ENCODE results near the gene GUCY1A2.

Gene GUCY1A2

DNA sequence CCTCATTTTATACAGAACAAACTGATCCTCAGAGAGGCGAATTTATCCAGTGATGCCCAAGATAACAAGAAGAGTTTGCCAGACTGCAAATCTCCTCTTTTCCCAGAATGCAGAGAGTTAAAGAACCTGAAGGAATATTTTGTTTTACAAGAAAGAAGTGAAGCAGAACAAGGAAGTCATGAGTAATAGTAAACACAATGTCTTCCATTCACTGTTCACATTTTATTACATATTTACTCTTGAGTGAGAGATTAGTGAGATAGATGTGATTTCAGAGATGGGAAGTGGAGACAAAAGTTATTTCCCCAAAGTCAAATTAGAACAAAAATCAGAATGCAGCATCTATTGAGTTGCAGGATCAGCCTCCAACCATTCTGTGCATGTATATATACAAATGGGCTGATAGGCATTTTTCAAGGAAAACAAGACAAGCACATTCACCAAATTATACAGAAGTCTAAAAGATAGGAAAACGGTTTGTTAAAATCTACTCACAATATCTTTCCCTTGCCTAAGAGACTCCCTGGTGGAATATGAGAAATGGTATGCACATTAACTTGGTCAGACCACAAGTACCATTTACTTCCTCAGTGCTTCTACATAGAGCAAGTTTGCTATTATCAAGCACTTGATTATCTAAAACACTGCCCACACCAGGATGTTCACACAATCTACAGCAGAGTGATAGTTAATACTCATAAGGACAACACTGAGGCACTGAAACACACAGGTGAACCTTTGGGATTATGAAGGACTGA is 12.0 kb downstream of the GUCY1A2 start:
- Histone ChIP-seq H3K27me3 (ENCODE audit: control insufficient read depth in 2 of 2, insufficient read depth in 2 of 2, low read length in 2 of 2) (no peaks in the 10 kb centered on the region), H3K36me3 (ENCODE audit: control insufficient read depth in 2 of 2, insufficient read depth in 2 of 2, low read length in 2 of 2) (no peaks in the 10 kb centered on the region), H3K4me1 (ENCODE audit: control insufficient read depth in 2 of 2, insufficient read depth in 2 of 2, low read length in 2 of 2) (no peaks in the 10 kb centered on the region), H3K9ac (ENCODE audit: low read depth in 1 of 2, low read length in 2 of 2) (no peak overlapping the region), H3K4me3 (ENCODE audit: low read length in 2 of 2) (no peak overlapping the region), H3K9me3 (ENCODE audit: control insufficient read depth in 2 of 2, low read length in 2 of 2) (no peaks in the 10 kb centered on the region), H3K27ac (ENCODE audit: low read depth in 2 of 2, low read length in 2 of 2) (no peak overlapping the region)

DNA sequence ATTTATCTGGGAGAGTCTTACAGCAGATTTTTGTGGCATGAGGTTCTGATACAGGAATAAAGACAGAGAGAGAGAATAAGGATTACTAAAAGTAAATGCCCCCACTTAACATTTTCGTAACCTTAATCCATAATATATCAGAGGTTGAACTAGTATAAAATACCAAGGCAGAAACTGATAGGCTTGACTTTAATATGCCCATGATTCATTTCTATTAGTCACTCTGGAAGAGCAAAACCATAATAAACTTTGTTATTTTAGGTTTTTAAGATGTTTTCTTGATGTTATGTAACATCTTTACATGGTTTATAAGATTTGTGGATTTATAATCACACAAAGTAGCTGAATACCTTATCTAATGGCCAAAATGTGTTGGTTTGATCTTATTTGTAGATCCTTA is 19.1 kb downstream of the GUCY1A2 start:
- Histone ChIP-seq H3K27ac (ENCODE audit: low read depth in 2 of 2, low read length in 2 of 2) (no peak overlapping the region), H3K9me3 (ENCODE audit: control insufficient read depth in 2 of 2, low read length in 2 of 2) (no peaks in the 10 kb centered on the region), H3K36me3 (ENCODE audit: control insufficient read depth in 2 of 2, insufficient read depth in 2 of 2, low read length in 2 of 2) (no peaks in the 10 kb centered on the region), H3K4me3 (ENCODE audit: low read length in 2 of 2) (no peak overlapping the region), H3K4me1 (ENCODE audit: control insufficient read depth in 2 of 2, insufficient read depth in 2 of 2, low read length in 2 of 2) (no peaks in the 10 kb centered on the region), H3K9ac (ENCODE audit: low read depth in 1 of 2, low read length in 2 of 2) (no peak overlapping the region), H3K27me3 (ENCODE audit: control insufficient read depth in 2 of 2, insufficient read depth in 2 of 2, low read length in 2 of 2) (no peaks in the 10 kb centered on the region)

DNA sequence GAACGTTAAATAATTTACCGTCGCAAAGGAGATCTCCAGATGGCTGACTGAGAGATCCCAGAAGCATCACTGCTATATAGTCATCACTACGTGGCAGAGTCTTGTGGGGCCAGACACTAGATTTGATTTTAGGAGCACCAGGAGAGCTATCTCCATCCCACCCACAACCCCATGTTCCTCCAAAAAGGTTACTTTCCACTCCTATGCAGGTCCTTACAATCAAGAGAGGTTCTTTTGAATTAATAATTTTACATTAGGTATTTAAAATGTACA is 19.4 kb downstream of the GUCY1A2 start:
- Histone ChIP-seq H3K9me3 (ENCODE audit: control insufficient read depth in 2 of 2, low read length in 2 of 2) (no peaks in the 10 kb centered on the region), H3K27ac (ENCODE audit: low read depth in 2 of 2, low read length in 2 of 2) (no peak overlapping the region), H3K4me3 (ENCODE audit: low read length in 2 of 2) (no peak overlapping the region), H3K4me1 (ENCODE audit: control insufficient read depth in 2 of 2, insufficient read depth in 2 of 2, low read length in 2 of 2) (no peaks in the 10 kb centered on the region), H3K36me3 (ENCODE audit: control insufficient read depth in 2 of 2, insufficient read depth in 2 of 2, low read length in 2 of 2) (no peaks in the 10 kb centered on the region), H3K9ac (ENCODE audit: low read depth in 1 of 2, low read length in 2 of 2) (no peak overlapping the region), H3K27me3 (ENCODE audit: control insufficient read depth in 2 of 2, insufficient read depth in 2 of 2, low read length in 2 of 2) (no peaks in the 10 kb centered on the region)

DNA sequence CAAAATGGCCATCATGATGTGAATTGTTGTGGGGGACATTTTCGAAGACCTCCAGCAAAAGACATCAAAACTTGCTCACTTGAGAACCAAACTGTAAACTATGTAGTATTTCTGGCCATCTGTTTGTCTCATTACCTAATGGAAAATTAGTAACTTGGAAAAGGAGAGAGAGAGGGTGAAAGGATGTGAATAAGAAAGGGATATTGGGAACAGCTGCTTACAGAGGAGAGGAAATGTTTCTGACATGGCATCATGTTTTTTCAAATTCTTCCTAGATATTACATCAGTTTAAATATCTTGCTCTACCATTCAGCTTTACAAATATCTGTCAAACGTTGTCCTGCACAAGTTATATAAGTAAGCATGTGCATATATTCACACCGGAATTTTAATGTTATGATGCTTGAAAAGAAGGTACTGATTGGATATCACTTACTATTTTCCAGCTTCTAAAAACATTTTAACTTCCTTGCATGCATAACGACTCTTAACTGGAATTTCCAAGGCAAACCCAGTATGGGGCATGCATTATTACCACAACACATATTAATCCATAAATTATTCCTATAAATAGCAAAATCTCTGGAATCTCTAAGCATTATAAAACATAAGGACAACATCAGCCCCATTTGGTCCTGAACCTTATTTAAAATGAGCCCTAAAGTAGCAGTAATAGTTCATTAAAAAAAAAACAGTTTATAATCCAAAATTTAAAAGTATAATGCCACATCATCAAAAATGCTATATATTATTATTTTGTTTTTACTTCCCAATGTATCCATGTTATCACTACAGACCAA is 20.0 kb downstream of the GUCY1A2 start:
- Histone ChIP-seq H3K4me1 (ENCODE audit: control insufficient read depth in 2 of 2, insufficient read depth in 2 of 2, low read length in 2 of 2) (no peaks in the 10 kb centered on the region), H3K27ac (ENCODE audit: low read depth in 2 of 2, low read length in 2 of 2) (no peak overlapping the region), H3K9ac (ENCODE audit: low read depth in 1 of 2, low read length in 2 of 2) (no peak overlapping the region), H3K4me3 (ENCODE audit: low read length in 2 of 2) (no peak overlapping the region), H3K9me3 (ENCODE audit: control insufficient read depth in 2 of 2, low read length in 2 of 2) (no peaks in the 10 kb centered on the region), H3K27me3 (ENCODE audit: control insufficient read depth in 2 of 2, insufficient read depth in 2 of 2, low read length in 2 of 2) (no peaks in the 10 kb centered on the region), H3K36me3 (ENCODE audit: control insufficient read depth in 2 of 2, insufficient read depth in 2 of 2, low read length in 2 of 2) (no peaks in the 10 kb centered on the region)

DNA sequence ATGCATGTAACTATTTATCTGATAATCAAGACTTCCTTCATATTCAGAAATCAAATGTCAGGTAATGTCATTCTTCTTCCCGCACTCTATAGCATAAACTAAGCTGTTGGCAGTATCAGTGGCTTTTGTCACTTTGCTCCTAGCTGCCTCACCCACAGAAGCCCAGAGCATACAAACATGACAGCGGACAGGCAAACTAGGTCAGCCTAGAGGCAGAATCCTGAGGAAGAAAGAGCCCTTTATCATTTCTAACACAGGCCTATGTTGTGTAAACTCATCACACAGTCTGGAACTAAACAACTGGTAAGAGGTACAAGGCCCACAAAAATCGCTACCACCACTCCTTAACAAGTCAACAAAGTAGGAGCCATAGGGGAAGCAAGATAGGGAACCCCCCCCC is 21.0 kb downstream of the GUCY1A2 start:
- no peak overlapping the region for H3K9ac ChIP-seq (ENCODE audit: low read depth in 1 of 2, low read length in 2 of 2)
- no peaks in the 10 kb centered on the region for H3K27me3 ChIP-seq (ENCODE audit: control insufficient read depth in 2 of 2, insufficient read depth in 2 of 2, low read length in 2 of 2)
- no peaks in the 10 kb centered on the region for H3K9me3 ChIP-seq (ENCODE audit: control insufficient read depth in 2 of 2, low read length in 2 of 2)
- no peaks in the 10 kb centered on the region for H3K4me1 ChIP-seq (ENCODE audit: control insufficient read depth in 2 of 2, insufficient read depth in 2 of 2, low read length in 2 of 2)
- H3K36me3 ChIP-seq (ENCODE audit: control insufficient read depth in 2 of 2, insufficient read depth in 2 of 2, low read length in 2 of 2), result no peaks in the 10 kb centered on the region
- no peak overlapping the region for H3K27ac ChIP-seq (ENCODE audit: low read depth in 2 of 2, low read length in 2 of 2)
- H3K4me3 ChIP-seq (ENCODE audit: low read length in 2 of 2), result no peak overlapping the region

DNA sequence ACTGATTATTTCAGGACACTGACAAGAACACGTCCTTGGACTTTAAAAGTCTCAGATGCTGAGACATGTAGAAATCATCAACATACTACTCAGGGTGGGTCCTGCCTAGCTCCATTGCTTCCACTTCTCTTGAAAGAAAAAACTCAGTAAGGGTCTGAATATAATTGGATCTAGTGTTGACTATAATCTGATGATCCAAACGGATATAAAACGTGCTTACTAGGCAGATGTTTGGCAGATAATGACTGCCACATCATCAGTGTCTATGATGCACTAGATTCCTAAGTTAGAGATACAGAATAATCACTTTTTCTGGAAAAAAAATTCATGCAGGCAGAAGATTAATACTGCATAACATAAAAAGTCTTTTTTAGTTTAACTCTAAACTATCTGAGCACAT is 21.6 kb downstream of the GUCY1A2 start:
- no peak overlapping the region for H3K4me3 ChIP-seq (ENCODE audit: low read length in 2 of 2)
- H3K27me3 ChIP-seq (ENCODE audit: control insufficient read depth in 2 of 2, insufficient read depth in 2 of 2, low read length in 2 of 2), result no peaks in the 10 kb centered on the region
- H3K9ac ChIP-seq (ENCODE audit: low read depth in 1 of 2, low read length in 2 of 2), result no peak overlapping the region
- H3K9me3 ChIP-seq (ENCODE audit: control insufficient read depth in 2 of 2, low read length in 2 of 2), result no peaks in the 10 kb centered on the region
- no peaks in the 10 kb centered on the region for H3K4me1 ChIP-seq (ENCODE audit: control insufficient read depth in 2 of 2, insufficient read depth in 2 of 2, low read length in 2 of 2)
- no peaks in the 10 kb centered on the region for H3K36me3 ChIP-seq (ENCODE audit: control insufficient read depth in 2 of 2, insufficient read depth in 2 of 2, low read length in 2 of 2)
- H3K27ac ChIP-seq (ENCODE audit: low read depth in 2 of 2, low read length in 2 of 2), result no peak overlapping the region

DNA sequence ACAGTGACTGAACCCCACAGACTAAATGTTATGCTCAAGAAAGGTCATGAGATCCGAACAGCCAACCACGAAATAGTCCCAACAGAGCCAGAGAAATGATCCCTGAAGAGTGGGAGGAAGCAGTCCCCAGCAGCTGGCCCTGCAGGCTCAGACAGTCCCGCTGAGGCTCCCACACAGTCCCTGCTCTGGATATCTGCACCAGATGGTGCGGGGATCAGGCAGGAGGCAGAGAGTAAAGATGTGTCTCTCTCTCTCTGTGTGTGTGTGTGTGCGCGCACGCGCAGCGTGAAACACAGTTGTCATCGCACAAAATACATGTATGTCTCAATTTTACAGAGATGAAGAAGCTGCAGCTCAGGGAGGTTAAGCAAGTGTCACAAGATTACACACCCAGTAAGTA is 27.9 kb downstream of the GUCY1A2 start:
- Histone ChIP-seq H3K27ac (ENCODE audit: low read depth in 2 of 2, low read length in 2 of 2) (no peak overlapping the region), H3K9ac (ENCODE audit: low read depth in 1 of 2, low read length in 2 of 2) (no peak overlapping the region), H3K9me3 (ENCODE audit: control insufficient read depth in 2 of 2, low read length in 2 of 2) (no peaks in the 10 kb centered on the region), H3K4me1 (ENCODE audit: control insufficient read depth in 2 of 2, insufficient read depth in 2 of 2, low read length in 2 of 2) (no peaks in the 10 kb centered on the region), H3K27me3 (ENCODE audit: control insufficient read depth in 2 of 2, insufficient read depth in 2 of 2, low read length in 2 of 2) (no peaks in the 10 kb centered on the region), H3K4me3 (ENCODE audit: low read length in 2 of 2) (no peak overlapping the region), H3K36me3 (ENCODE audit: control insufficient read depth in 2 of 2, insufficient read depth in 2 of 2, low read length in 2 of 2) (no peaks in the 10 kb centered on the region)

DNA sequence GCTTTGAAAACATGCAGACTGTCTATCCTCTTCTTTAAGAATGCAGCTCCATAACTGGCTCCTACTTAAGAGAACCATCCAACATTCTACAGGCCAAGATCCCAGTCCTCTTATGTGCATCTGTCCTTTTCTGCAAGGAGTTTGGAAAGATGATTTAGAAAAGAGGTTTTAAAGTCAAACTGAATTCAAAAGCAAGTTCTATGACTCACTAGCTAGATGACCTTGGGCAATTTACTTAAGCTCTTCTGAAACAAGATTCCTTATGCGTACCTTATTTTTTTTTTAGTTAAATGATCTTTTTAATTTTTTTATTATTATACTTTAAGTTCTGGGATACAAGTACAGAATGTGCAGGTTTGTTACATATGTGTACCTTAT is 29.2 kb downstream of the GUCY1A2 start:
- Histone ChIP-seq H3K4me3 (ENCODE audit: low read length in 2 of 2) (no peak overlapping the region), H3K36me3 (ENCODE audit: control insufficient read depth in 2 of 2, insufficient read depth in 2 of 2, low read length in 2 of 2) (no peaks in the 10 kb centered on the region), H3K27me3 (ENCODE audit: control insufficient read depth in 2 of 2, insufficient read depth in 2 of 2, low read length in 2 of 2) (no peaks in the 10 kb centered on the region), H3K27ac (ENCODE audit: low read depth in 2 of 2, low read length in 2 of 2) (peak overlapping the region in 1 of 2 donors; percentile 1), H3K4me1 (ENCODE audit: control insufficient read depth in 2 of 2, insufficient read depth in 2 of 2, low read length in 2 of 2) (no peaks in the 10 kb centered on the region), H3K9me3 (ENCODE audit: control insufficient read depth in 2 of 2, low read length in 2 of 2) (no peaks in the 10 kb centered on the region), H3K9ac (ENCODE audit: low read depth in 1 of 2, low read length in 2 of 2) (no peak overlapping the region)

DNA sequence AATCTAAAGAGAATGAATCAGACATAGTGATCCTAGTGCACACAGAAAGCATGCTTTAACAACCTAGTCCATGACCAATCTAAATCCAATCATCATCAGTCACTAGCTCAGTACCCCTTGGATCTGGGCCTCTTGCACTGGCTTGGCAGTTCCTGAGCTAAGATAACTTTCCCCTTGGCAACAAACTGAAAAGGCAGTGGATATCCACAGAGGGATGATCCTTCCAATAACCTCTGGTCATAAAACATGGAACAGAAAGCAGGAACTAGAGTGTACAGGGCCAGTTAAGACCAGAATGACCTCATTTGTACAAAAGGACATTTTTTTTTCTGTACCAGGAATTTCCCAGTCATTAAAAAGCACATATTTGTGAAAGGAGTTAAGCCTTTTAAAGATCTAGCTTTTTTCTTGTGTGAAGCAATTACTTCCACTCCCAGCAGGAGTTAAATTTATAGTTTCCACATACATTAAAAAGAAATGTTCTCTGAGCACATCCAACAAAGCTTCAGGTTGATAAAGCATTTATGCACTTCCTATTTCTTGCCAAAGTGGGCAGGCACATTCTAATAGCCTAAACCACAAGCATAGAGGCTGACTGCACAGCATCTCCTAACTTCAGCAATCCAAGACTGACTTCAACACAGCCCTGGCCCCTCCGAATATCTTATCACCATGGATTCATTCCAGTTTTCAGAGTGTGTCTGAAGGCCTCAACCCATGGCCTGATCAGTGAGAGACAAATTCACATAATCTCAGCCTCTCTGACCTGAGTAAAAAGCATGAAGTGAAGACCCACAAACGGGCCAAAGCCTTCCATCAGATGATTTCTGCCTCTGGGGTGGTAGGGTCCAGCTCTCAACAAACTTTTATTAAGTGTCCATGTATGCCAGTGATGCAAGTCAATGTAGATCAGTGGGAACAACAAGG is 29.9 kb downstream of the GUCY1A2 start:
- H3K4me1 ChIP-seq (ENCODE audit: control insufficient read depth in 2 of 2, insufficient read depth in 2 of 2, low read length in 2 of 2), result no peaks in the 10 kb centered on the region
- H3K27me3 ChIP-seq (ENCODE audit: control insufficient read depth in 2 of 2, insufficient read depth in 2 of 2, low read length in 2 of 2), result no peaks in the 10 kb centered on the region
- no peaks in the 10 kb centered on the region for H3K36me3 ChIP-seq (ENCODE audit: control insufficient read depth in 2 of 2, insufficient read depth in 2 of 2, low read length in 2 of 2)
- H3K4me3 ChIP-seq (ENCODE audit: low read length in 2 of 2), result no peak overlapping the region
- H3K27ac ChIP-seq (ENCODE audit: low read depth in 2 of 2, low read length in 2 of 2), result peak overlapping the region; percentile 1 to 26
- no peak overlapping the region for H3K9ac ChIP-seq (ENCODE audit: low read depth in 1 of 2, low read length in 2 of 2)
- no peaks in the 10 kb centered on the region for H3K9me3 ChIP-seq (ENCODE audit: control insufficient read depth in 2 of 2, low read length in 2 of 2)

DNA sequence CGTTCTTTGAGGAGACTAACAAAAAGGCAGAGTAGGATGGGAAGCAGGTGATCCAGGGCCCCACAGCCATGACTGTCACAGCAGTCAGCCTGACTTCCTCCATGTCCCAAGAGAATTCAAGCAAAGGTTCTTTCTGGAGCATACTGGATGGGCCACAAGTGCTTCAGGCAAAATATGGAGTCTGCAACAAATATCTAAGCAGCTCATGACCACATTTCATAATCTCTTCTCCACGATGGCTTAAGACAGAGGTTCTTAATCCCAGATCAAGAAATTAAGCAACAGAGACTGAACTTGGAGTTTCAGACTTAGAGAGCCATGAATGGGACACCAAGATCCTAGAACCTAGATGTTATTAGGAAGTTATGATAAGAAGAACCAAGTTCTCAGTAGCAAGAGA is 31.6 kb downstream of the GUCY1A2 start:
- Histone ChIP-seq H3K4me1 (ENCODE audit: control insufficient read depth in 2 of 2, insufficient read depth in 2 of 2, low read length in 2 of 2) (no peaks in the 10 kb centered on the region), H3K27ac (ENCODE audit: low read depth in 2 of 2, low read length in 2 of 2) (no peak overlapping the region), H3K4me3 (ENCODE audit: low read length in 2 of 2) (no peak overlapping the region), H3K9ac (ENCODE audit: low read depth in 1 of 2, low read length in 2 of 2) (no peak overlapping the region), H3K27me3 (ENCODE audit: control insufficient read depth in 2 of 2, insufficient read depth in 2 of 2, low read length in 2 of 2) (no peaks in the 10 kb centered on the region), H3K9me3 (ENCODE audit: control insufficient read depth in 2 of 2, low read length in 2 of 2) (no peaks in the 10 kb centered on the region), H3K36me3 (ENCODE audit: control insufficient read depth in 2 of 2, insufficient read depth in 2 of 2, low read length in 2 of 2) (no peaks in the 10 kb centered on the region)

Measured in mucosa of rectum (tissue), 2 donors.